GM18511 (cell line): ENCODE measurements around the gene LCN1.
"Not testable (repeated sequence)": the region's sequence is repeated elsewhere in the genome, so short reads cannot be mapped to it uniquely, and the experiment has no call there.

Experiments used
- ATAC-seq: cut with Tn5 transposase; IDR thresholded peaks from one replicate; pipeline ENCODE4 v1.9.1; 2021; ENCODE audit warnings: mild to moderate bottlenecking, moderate library complexity; ENCODE audit not compliant: unreplicated experiment

LCN1 gene

DNA sequence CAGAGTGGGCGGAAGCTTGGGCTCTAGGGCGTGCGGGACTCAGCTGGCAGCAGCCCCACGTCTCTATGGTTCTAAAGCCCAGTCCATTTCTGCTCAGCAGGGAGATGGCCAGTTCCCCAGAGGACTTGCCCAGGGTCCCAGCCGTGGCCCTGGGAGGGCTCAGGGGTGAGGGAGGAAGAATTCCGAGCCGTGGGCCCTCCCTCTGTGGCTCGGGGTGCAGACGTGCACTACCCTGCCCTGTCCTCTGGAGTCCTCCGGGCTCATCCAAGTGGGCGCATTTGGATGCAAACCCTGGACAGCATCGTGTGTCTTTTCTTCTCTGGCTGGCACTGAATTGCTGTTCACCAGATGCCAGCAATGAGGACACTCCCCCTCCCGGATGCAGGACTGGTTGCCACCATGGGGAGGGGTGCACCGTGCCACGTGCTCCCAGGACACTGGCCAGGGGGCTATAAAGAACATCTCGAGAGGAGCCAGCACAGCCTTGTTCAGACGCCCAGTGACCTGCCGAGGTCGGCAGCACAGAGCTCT, 24.5 kb downstream of the LCN1 start, which contains the start of gene OBP2A:
OBP2A (plus strand) TSS at position 481 of the 531 bp plus-strand sequence. CDS start 55 bp downstream, outside the sequence.
- not testable (repeated sequence) for ATAC-seq

DNA sequence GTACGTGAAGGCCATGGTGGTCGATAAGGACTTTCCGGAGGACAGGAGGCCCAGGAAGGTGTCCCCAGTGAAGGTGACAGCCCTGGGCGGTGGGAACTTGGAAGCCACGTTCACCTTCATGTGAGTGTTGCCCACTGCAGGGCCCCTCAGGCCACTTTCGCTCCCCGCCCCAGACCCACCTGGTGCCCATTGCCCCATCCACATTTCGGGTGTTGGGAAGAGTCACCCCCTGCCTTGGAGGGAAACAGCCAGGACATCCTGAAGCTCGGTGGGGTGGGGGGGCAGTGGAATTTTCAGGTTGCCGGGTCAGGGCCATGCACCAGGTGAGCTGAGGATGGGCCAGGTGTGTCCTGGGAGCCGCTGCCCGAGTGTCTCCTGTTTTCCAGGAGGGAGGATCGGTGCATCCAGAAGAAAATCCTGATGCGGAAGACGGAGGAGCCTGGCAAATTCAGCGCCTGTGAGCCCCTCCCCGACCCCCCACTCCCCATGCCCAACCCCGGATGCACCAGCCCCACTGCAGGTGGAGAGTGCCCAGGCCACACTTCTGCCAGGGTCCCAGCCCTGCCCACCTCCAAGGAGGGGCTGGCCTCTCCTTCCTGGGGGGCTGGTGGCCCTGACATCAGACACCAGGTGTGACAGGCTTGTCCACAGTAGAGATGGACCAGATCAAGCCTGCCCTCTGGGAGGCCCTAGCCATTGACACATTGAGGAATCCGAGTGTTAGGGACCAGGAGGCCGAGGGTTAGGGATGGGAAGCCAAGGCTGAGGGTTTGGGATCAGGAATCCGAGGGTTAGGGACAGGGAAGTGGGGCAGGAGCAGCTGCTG, 25.8 kb downstream of the LCN1 start:
- not testable (repeated sequence) for ATAC-seq

DNA sequence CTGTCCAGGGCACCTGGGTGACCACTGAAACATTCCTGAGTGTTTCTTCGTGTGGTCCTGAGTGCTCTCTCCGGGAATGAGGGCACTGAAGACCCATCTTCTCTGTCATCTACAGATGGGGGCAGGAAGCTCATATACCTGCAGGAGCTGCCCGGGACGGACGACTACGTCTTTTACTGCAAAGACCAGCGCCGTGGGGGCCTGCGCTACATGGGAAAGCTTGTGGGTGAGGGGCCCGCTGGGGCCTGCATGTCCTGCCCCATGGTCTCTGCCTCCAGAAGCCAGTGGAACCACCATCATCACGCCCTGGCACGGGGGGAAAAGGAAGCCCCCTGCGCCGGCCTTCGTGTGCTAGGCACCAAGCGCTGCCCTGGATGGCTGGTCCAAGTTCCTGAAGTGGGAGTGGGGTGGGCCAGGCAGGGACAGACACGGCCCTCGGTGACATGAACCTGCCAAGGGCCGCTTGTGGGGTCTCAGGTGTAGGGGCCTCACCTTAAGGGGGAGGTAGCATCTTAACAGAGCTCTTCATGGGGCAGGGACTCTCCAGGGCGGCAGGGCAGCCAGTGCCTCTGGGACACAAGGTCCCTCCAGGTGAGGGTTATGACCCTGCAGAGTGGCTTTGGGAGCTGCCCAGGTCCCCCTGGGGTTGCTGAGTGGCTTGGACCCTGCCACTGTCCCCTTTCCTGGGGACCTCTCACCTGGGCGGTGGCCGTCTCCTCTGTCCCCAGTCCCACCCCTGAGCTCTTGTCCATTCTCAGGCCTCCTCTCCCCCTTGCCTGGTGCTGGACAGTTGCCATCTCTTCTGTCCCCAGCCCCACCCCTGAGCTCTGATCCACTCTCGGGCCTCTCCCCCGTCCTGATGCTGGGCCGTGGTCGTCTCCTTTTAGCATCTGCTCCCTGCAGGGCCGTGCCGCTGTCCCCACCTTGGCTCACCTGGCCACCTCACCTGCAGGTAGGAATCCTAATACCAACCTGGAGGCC, 26.8 kb downstream of the LCN1 start:
- no peak for ATAC-seq

DNA sequence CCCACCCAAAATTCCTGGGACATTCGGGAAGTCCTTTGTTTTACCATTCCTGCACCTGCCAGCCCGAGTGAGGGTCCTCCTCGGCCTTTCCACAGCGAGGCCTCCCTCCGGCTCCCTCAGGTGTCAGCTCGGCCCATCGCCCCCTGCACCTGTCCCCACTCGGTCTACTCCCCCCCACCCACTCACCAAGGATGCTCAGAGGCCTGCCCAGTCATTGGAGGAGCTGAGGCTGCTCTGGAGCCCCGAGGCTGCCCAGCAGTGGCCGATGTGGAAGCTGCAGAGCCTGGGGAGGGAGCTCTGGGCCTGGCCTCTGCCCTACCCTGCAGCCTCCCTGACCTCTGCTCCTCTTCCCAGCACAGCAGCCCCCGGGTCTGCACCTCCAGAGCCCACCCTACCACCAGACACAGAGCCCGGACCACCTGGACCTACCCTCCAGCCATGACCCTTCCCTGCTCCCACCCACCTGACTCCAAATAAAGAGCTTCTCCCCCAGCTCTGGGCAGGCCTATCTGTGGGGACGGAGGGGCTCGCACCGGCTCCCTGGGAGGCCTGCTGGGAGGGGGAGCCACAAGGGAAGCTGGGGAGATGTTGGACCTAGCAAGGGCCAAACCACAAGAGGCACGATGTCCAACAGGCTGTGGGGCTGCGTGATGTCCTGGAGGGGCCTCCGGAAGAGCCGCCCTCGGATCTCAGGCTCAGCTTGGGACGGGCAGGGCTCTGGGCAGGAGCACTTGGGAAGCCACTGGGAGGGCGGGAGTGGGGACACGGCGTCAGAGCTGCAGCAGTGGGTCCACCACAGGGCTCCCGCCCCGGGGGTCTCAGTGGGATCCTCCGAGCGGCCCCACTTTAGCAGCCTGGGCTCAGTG, 28.5 kb downstream of the LCN1 start:
- ATAC-seq, result not testable (repeated sequence)

DNA sequence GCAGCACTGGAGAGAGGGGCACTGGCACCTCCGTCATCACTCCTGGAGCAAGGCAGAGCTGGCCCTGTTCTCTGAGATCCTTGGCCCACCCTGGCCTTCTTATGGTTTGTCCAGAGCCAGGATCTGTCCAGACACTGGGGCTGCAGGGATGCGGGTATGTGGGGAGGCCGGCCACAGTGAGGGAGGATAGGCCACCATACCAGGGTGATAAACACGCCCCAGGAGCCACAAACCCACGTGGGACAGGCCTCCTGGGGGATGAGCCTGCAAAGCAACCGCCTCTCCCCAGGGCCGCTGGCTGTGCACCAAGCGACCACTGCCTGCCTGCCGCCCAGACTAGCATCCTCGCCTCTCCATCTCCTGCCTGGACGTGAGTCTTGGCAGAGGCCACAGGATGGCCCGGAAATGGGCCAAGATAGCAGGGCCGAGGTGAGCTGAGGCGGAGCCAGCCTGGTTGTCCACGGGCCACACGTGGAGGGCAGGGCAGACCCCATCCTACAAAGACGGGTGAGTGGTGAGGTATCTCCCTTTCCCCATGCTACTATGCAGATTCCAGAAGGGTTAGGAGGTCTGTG, 29.2 kb downstream of the LCN1 start:
- no peak for ATAC-seq

DNA sequence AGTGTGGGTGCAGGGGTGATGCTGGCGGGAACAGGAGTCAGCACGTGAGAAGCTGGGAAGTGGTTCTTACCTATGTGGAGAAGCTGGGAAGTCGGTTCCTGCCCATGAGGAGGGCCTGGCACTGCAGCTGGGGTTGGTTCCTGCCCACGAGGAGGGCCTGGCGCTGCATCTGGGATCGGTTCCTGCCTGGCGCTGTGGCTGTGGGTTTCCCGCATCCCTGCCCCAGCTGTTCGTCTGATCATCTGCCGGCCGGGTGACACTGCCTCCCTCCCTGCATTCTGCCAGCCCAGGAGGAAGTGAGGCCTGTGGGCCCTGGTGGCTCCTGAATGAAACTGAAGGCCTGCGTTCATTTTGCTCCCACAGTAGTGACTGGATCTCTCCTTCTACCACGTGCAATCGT, 29.8 kb downstream of the LCN1 start:
- ATAC-seq, result no peak

DNA sequence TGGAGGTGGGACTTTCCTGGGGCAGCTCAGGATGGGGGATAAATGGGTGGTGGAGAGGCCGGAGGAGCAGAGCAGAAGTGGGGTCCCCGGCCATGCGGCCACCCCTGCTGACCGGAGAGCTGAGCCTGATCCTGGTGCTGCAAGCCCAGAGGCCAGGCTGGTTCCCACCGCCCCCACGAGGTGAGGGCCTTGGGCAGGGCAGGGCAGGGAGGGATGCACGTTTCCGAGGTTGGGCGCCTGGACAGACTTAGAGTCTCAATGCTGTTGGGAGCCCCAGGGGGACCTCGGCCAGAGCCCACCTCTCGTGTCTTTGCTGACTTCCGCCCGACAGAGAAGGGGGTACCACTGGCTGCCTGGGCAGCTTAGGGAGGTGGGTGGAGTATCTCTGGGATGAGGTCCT, 30.2 kb downstream of the LCN1 start:
- no peak for ATAC-seq

DNA sequence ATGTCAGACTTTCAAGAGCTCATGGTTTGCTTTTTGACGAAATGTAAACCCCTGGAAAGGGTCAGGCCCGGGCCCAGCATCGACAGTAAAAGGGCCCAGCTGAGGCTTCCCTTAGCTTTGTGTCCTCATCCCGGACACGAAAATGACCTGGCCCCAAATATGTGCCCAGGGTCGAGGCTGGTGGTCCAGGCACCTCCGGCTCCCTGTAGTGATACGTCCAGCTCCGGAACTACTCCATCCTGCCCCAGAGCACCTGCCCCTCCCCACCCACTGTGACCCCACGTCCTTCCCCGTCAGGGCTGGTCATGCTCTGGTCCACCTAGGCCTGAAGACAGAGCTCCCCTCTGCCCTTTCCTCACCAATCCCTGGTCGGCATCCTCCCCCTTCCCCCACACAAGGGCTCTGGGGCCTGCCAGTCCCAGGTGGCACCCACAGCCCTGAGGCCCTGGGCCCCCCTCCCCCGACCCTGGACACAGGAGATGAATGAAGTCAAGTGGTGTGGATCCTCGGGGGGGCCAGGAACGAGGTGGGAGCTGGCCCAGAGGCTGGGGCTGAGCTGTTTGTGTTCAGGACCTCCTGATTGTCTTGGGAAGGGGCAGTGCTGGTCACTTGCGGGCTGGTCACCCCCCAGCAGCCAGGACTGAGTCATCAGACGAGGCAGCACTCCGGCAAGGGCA, 30.9 kb downstream of the LCN1 start:
- ATAC-seq, result no peak

DNA sequence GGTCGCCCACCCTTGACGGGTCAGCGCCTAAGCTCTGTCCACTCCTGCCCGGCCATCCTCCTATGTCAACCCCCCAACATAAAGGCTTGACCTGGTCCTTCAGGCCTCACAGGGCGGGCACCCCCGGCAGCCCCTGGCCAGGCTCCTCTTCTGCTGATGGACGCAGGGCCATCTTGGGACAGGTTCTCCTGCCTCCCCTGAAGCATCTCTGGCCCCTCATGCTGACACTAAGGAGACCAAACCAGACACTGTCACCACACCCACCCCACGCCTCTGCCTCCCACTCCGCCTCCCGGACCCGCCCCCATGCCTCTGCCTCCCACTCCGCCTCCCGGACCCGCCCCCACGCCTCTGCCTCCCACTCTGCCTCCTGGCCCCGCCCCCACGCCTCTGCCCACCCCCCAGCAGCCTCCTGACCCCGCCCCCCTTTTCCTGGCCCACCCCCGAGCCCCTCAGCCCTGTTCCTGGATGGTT, 31.5 kb downstream of the LCN1 start:
- ATAC-seq, result no peak

DNA sequence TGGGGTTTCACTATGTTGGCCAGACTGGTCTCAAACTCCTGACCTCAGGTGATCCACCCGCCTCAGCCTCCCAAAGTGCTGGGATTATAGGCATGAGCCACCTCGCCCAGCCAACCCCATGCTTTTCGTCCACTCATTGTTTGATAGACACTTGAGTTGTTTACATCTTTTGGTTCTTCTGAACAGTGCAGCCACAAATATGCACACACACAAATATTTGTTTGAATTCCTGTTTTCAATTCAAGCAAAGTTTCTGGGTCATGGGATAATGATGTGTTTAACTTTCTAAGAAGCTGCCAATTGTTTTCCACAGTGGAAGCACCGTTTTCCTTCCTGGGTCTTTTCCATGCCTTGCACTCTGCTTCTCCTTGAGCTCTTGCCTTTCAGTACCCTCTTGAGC, 33.5 kb downstream of the LCN1 start:
- no peak for ATAC-seq

DNA sequence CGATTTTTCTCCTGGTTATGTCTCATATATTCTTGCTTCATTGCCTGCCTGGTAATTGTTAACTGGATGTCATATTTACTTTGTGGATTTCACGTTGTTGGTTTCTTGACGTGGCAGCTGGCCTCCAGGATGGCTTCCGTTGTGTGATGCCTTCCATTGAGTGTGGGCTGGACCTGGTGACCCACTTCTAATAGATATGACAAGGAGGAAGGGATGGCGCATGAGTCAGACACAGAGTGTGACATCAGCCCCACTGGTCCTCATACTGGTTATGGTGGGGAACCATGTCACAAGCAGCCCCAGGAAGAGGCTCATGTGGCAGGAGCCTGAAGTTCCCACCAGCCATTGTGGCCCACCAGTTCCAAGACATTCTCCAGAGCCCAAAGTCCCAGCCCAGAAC, 34.0 kb downstream of the LCN1 start:
- ATAC-seq, result no peak

DNA sequence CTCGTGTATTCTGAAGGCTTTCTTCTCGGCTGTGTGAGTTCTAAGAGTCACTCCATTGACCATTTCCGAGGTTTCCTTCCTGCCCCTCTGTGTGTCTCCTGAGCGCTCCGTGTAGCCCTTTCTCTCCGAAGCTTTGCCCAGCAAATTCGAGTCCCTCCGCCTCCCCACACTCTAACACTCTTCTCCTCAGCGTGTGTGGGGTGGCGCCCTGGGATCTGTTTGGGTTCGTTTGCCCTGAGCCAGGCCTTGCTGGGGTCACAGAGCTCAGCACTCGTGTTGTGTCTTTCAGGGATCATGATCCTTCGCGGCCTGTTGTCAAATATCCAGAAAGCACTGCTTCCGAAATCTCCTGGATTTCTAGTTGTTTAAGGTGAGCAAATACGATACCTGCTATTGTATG, 34.7 kb downstream of the LCN1 start:
- no peak for ATAC-seq

DNA sequence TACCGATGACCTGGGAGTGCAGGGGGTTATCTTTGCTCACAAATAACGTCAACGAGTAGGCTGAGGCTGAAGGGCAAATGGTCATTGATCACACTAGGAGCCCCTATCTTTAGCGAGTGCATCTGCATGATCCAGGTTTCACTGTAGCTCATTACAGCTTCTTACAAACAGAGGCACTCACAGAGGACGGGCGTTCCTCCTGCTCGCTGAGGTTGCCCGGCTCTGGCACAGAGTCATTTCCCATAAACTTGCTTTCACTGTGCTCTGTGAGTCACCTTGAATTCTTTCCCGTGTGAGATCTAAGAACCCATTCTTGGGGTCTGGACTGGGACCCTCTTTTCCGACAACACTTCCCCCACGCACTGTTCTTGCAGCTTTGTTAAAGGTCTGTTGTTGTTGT, 38.4 kb downstream of the LCN1 start:
- no peak for ATAC-seq

DNA sequence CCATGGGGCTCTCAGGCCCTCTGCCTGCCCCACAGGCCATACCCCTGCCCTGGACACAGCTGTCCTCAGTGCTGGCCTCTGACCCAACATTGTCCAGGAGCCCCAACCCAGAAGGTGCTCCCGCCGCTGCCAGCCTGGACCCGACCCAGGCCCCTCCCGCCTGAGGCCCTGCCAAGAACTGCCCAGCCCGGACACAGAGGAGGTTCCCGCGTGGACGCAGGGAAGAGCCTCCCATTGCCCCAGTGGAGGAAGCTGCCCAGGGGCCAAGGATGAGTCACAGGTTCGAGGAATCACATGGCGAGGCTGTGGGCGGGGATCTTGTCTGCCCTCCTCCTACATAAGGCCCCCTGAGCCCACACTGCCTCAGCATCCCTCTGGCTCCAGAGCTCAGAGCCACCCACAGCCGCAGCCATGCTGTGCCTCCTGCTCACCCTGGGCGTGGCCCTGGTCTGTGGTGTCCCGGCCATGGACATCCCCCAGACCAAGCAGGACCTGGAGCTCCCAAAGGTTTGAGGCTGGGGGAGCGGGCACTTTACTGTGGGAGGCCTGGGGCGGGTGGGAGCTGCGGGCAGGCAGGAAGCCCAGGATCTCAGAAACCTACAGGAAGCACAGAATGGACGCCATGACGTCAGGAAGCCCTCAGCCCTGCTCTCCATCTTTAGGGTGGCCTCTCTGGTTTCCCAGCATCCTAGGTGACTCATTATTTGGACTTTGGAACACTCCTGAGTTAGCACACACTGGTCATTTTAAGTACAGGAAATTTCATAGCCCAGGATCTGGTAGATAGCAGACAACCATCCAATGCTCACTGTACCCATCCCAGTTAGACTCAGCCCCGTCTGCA, 40.4 kb downstream of the LCN1 start, which contains the start of gene PAEP:
PAEP (plus strand) TSS at position 366 of the 844 bp plus-strand sequence.
- ATAC-seq, result no peak

DNA sequence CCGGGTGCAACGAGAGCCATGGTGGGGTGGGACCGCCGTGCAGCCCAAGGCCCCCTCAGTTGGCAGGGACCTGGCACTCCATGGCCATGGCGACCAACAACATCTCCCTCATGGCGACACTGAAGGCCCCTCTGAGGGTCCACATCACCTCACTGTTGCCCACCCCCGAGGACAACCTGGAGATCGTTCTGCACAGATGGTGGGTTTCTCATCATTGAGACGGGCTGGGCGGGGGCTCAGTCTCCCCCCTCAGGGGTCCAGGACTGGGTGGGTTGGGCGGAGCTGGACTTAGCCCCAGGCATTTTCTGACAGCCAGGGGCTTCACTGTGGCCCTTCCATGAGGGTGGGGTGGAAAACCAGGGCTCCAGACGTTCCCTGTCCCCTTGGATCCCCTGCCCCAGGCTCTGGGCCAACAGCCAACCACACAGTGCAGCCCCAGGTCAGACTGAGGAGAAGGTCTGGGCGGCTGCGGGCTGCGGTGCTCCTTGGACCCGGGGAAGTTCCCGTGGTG, 41.0 kb downstream of the LCN1 start:
- ATAC-seq, result no peak

DNA sequence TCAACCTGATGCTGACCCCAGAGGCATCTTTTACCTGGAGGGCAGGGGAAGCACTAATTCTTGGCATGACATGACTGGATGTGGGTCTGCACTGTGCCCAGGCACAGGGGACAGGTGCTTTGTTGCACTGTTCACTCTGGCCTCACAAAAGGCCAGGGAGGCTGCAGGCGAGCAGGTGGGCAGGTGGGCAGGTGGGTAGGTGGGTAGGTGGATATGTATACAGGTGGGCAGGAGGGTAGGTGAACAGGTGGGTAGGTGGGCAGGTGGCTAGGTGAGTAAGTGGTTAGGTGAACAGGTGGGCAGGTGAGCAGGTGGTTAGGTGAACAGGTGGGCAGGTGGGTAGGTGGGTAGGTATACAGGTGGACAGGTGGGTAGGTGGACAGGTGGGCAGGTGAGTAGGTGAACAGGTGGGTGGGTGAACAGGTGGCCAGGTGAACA, 41.8 kb downstream of the LCN1 start:
- ATAC-seq, result no peak

DNA sequence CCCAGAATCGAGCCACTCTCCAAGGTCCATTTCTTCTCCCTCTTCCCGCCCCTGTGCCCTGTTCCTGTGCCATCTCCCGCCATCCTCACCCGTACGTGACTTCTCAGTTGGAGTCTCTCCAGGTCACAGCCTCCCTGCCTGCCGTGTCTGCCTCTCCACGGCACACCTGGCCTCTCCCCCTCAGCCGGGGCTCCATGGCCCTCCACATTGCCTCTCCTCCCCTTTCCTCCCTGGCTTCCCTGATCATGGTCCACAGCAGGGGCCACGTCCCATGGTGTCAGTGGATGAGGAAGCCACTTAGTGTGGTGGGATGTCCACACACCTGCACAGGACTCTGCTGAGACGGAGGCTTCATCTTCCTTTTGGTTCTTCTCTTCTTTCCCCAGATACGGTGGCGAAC, 42.6 kb downstream of the LCN1 start:
- ATAC-seq, result no peak

DNA sequence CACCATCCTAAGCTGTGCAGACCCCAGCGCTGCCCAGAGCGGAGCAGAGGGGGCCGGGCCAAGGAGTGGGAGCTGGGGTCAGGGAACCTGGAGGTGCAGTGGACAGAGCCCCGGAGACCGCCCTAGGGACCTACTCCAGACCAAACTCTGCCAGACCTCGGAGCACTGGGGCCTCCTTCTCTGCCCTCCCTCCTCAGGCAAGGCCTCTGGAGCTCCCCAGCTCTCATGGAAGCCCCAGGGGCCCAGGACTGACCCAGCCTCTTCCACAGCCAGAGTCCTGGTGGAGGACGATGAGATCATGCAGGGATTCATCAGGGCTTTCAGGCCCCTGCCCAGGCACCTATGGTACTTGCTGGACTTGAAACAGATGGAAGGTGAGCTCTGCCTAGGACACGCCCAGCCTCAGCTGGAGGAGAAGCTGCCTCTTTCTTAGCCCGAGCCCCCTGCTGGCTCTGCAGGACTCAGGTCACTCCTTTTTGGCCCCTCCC, 43.9 kb downstream of the LCN1 start:
- no peak for ATAC-seq
